HuH-7.5 (cell line): ENCODE results near the gene BFSP1.
A peak's percentile ranks its signal among the peaks of the same experiment; 100 is the strongest.

Experiments used
- DNase-seq: peaks from one replicate; pipeline ENCODE4 v3.0.0; 2011; ENCODE audit warnings: low spot score

Gene BFSP1

DNA sequence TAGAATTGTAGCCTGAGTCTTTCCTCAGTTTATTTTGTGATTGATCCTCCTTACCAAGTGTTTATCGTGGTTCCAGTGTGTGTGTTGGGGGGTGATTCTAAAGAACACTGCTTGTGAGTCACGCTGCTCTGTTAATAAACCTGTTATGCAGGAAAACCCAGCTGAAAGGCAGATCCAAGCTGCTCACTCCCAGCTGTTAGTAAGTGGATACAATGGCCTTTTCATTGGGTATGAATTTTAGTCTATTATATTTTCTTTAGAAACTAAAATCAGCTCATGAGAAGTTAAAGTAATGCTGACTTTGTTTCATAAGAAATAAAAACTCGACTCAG lies 26.5 kb upstream of the BFSP1 start:
- DNase-seq = no peak

DNA sequence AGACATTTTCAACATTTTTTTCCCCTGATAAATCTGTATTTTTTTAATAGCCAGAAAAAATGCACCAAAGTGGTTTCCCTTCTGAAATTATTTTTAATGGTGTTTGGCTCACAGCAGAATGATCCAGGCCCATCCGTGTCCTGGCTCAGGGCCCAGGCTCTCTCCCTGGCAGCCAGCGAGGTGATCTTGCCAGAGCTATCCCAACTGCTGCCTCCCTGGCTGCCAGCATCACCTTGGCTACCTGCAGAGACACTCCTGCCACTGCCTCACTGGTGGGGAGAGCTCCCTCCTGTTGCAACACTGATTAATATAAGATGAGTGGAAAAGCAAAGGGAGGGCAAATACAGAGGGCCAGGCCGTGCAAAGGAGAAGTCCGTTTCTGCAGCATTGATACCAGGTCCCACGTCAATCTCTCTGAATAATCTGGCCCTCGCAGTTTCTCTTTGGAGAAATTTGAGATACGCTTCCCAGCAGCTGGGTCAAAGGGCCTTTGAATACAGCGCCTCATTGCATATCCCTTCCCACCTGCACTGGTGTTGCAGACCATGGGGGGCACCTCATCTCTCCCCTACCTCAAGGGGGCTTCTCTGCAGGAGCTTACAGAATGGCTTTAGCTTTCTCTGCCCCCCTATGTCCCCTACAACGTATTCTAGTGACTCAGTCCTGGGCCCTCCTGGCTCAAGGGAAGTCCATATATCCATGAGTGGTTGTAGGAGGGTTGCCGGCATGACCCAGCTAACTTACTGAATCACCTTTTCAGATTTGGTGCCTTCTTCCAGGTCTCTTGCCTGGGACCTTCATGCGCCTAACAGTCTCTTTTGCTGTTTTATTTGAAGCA lies 25.9 kb upstream of the BFSP1 start:
- DNase-seq = no peak

DNA sequence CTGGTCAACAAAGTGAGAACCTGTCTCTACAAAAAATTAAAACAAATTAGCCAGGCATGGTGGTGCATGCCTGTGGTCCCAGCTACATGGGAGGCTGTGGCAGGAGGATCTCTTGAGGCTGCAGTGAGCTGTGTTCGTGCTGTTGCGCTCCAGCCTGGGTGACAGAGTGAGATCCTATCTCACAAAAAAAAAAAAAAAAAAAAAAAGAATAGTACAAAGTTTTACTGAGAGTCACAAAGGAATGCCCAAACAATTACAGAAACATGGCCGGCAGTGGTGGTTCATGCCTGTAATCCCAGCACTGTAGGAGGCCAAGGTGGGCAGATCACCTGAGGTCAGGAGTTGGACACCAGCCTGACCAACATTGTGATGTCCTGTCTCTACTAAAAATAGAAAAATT lies 23.9 kb upstream of the BFSP1 start:
- no peak for DNase-seq

DNA sequence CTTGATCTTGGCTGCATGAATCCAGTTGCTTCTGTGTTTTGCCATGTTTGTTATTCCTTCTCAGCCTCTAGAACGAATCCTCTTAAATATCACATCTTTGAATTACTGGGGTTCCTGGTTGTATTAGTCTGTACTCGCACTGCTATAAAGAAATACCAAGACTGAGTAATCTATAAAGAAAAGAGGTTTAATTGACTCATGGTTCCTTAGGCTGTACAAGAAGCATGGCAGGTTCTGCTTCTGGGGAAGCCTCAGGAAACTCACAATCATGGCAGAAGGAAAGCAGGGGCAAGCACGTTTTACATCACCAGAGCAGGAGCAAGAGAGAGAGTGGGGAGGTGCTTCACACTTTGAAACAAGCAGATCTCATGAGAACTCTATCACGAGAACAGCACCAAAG lies 18.0 kb upstream of the BFSP1 start:
- no peak for DNase-seq

DNA sequence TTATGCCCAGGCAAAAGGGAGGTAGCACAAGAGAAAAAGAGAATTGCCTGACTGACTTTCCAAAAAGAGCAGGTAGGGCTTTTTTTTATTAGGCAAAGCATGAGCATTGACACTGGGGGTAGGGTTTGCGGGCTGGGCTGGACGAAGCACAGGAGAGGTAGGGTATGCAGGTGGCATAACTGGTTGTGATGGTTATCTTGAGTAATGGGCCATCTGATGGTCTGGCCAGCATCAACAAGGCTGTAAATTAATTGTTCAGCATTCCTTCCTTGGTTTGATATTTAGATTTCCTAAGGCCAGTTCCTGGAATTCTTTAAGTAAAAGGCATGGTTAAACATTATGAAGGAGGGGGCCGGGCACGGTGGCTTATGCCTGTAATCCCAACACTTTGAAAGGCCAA lies 13.9 kb upstream of the BFSP1 start:
- DNase-seq = no peak

DNA sequence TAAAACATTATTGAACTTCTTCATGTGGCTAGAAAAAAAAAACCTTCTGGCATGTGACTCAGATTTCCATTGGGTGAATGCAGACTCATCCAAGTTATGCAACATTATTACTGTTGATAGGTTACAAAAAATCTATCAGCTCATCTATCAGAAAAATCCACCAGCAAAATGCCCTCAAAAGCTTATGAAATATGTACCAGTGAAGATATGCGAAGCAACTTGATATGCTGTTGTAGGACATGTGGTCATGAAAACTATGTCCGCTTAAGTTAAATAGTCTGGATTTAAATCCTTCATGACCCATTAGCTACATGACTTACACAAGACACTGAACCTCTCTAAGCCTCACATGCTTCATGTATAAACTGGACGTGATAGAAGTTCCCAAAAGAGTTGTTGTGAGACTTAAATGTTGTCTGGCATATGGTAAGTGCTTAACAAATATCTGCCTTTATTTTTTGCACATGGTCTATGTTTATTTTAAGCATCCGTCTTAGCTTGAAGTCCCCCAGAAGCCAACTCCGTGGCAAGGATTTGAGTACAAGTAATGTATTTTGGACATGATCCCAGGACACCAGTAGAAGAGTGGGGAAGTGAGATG lies 12.5 kb upstream of the BFSP1 start:
- DNase-seq = no peak

DNA sequence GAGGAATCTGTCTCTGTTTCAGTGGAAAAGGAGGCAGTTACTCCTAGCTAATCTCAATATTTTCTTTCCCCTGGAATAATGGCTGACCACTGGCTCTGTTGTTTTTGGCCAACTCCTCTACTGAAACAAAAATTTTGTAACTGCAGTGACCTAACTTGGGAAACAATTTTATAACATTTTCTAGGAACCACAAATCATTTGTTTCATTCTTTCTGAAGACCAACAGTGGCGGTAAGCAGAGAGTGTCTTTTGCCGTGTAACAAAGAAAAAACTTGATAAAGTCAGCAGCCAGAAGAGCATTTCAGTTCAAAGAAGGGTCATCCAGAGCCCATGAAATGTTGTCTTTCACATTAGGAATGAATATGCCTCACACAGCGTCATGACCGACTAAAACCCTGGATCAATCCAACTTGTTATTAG lies 11.8 kb upstream of the BFSP1 start:
- no peak for DNase-seq

DNA sequence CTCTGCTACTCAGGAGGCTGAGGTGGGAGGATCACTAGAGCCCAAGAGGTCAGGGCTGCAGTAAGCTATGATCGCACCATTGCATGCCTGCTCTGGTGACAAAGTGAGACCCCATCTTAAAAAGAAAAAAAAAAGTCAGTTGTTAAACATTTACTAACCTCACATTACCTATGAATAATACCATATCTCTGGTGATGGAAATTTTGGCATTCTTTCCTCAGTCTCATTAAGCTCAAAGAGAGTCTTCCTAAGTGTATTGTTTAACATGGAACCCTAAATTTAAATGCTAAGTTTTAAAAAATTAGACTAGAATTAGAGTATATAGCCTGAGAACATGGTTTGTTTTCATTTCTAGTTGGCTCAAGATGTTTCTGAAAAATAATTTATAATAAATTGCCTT lies 11.3 kb upstream of the BFSP1 start:
- no peak for DNase-seq

DNA sequence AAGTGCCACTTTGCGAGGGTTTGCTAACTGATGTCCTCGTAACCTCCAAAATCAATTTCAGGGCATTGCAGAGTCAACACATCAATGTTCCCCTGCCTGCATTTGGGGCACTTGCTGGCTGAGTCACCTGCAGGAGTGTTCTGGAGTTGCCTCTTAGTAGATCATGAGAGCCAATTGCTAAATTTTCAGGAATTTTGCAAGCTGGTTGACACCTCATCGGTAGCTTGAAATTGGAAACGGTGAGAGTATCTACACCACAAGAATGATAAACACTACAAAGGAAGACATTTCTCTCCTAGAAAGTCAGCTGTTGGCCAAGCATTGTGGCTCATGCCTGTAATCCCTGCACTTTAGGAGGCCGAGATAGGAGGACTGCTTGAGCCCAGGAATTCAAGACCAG lies 10.8 kb upstream of the BFSP1 start:
- DNase-seq = no peak

DNA sequence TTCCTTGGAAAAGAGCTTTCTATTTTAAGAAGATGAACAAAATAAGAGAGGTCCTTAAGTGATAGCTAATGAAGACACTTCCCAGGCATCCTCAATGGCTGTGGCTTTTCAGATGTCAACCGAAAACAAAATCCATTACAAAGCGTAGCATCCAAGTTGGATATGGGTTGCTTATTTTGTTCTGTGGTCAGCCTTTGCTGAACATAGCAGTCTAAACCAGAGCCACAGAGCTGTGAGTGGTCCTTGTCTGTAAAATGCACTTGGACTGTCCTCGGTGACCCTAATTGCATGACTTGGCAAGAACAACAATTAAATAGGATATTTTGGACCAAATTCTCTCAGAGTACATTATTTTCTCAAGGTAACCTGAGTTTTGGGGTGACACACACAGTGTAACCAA lies 10.4 kb upstream of the BFSP1 start:
- DNase-seq = no peak

DNA sequence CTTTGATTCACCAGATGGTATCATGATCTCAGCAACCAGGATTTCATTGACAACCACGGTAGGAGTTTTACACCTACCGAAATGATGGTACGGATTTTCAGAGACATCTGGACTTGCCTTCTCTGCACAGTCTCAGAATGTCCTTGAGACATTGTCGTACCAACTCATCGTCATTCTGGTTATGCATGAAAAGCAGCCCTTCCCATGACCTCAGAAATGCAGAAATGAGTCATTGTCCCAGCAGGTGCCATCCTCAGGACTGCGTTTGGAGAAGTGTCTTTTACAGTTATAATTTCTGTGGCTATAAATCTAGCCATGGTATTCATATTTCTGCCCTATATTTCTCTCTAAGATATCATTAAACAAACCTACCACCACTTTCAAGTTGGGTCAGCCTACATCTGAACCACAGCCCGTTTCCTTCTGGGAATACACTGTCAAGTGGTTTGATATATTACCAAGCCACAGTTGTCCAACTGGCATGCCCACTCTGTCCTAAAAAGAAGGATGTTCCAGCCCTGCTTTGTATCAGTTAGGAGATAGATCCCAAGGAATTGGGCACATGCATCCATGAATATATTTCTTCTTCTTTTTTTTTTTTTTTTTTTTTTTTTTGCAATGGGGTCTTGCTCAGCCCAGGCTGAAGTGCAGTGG lies 7.5 kb upstream of the BFSP1 start:
- DNase-seq = no peak

DNA sequence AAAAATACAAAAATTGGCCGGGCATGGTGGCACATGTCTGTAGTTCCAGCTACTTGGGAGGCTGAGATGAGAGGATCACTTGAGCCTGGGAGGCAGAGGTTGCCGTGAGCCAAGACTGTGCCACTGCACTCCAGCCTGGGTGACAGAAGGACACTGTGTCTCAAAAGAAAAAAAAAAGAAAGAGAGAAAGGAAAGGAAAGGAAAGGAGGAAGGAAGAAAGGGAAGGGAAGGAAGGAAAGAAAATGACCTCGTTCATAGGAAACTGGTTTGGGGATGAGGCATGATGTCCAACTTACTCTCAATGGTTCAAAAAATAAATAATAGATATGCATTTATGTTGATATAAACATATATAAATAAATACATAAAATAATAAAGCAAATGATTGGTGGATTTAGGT lies 6.8 kb upstream of the BFSP1 start:
- no peak for DNase-seq

DNA sequence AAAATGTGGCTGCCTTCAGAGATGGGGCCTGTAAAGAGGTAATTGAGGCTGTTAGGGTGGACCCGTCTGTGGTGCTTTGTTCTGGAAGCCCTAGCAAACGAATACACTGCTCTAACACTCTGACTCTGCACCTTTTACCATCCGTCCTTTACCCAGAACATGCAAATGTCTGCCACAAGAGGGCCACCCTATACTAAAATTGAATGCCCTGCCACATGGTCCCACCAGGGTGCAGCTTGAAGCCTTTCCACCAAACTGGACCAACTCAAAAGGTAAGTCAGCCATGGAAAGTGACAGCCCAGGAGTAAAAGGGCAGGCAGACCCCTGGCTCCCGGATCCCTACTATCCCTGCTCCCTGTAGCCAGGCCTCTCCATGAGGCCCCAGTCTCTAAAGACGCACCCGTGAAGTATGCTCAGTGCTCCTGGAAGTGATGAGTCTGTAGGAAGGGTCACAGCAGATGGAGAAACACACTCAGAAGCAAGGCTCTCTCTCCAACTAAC lies 5.8 kb upstream of the BFSP1 start:
- peak; percentile 88 for DNase-seq

DNA sequence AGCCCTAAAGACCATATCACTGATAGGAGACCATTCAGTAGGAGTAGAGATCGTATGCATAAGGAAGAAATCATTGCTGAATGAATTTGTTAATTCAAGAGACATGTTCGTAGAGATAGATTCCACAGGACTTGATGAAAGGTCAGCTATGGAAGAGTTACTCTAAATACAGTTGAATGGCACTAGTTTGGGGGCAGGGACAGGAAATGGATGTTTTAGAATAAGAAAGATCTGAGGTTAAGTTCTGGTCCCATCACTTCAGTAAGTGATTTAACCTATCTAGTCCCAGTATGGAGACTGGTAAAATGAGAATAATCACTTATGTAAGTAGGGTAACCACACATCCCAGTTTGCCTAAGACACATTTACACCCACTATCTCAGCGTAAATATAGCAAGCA lies 2.9 kb upstream of the BFSP1 start:
- DNase-seq = no peak

DNA sequence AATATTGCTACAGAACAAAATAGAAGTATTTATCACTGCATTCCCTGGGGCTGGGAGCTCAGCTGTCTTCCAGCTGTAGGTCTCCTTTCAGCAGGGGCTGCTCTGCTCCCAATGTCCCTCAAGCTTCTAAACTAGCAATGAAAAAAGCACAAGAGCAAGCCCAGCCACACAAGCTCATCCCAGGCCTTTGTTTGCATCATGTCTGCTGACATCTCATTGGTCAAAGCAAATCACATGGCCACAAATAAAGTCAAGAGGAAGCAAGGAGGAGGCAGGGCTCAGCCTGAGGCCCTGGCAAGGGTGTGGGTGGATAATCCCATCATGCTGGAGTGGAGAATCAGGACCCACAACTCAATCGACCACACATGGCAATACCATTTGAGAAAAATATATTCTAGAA lies 2.2 kb upstream of the BFSP1 start:
- peak; percentile 61 for DNase-seq

DNA sequence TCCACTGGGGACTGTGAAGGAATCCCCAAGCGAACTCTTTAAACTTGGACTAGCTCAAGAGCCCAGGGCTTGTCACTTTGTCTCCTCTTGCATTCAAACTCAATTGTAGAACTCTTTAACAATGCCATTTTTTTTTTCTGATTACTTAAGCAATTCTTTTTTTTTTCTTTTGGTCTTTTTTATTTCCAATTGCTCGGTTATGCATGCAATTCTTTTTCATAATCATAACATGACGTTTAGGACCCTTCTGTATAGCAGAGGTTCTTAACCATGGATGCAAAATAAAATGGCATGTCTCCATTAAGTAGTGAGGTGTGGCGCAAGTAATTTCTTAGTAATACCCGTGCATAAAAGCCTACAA lies 466 bp upstream of the BFSP1 start:
- no peak for DNase-seq

DNA sequence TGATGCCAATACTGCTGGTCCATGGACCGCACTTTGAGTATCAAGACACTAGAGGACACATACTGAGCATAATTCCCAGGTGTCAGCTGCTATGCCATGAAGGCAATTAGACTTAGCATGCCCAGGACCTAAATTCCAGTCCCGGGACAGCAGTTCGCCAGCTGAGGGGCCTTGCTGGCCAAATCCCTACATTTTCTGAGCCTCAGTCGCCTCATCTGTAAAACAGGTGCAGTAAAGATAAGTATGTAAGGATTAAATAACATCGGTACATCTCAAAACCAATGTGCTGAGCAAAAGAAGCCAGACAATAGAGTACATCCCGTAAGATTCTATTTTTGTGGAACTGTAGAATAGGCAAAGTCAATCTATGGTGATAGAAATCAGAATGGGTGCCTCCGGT lies 1.0 kb downstream of the BFSP1 start:
- DNase-seq = no peak

DNA sequence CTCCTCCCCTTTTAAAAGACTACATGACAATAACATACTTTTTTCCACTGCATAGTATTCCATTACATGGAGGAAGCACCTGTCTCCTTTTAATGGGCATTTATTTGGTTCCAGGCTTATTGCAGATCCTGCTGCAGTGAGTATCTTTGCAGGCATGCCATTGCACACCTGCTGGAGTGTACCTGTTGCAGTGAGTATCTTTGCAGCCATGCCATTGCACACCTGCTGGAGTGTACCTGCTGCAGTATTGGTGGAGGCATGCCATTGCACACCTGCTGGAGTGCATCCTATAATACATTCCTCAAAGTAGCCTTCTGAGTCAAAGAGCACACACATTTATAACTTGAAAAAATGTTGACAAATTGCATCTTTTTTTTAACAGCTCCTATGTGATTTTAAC lies 1.6 kb downstream of the BFSP1 start:
- DNase-seq = no peak

DNA sequence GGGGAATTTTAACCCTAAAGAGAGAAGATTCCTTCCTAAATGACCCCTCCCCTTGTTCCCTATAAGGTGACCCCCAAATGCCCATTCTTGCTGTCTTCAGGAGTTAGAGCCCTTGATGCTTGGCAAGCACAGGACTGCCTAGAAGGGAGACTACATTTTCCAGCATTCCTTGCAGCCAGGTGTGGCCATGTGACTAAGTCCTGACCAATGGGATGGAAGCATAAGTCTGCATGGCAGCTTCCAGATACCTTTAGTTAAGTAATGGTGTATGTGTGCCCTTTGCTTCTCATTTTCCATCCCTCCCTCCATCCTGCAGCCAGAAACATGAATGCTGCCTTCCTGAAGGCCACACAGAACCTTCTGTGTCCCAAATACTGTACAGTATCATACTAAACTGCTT lies 5.5 kb downstream of the BFSP1 start:
- DNase-seq = peak; percentile 60

DNA sequence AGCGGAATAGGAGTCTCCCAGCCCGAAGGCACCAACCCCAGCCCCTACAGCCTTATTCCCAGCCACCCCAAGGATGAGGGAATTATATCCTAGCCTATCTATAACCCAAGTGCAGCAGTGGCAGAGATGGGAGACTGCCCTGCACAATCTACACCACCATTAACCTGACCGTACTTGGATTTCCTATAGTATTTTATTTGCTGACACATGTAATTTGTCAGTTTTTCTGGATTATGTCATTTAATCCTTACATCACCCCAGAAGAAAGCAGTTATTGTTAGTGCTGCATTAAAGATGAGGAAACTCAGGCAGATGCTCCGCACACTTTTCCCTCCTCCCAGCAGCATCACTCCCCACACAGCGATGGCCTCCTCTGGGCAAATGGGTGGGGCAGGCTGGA lies 6.0 kb downstream of the BFSP1 start:
- no peak for DNase-seq

DNA sequence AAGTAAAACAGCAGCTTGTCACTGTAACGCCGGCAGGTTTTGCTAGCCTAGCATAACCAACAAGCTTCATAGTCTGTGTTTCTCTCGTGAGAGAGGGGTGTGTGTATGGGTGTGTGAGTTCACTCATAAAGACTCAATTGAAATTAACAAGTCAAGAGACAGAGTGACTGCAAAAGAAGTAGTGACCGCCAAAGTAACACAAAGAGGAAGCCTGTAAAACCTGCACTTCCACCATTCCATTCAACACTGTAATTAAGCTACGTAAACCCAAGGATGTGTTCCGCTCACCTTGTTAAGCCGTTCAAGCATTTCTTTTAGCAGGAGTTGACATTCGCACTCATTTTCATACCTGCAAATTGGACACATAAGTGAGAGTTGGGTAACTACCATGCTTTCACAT lies 6.6 kb downstream of the BFSP1 start:
- no peak for DNase-seq

DNA sequence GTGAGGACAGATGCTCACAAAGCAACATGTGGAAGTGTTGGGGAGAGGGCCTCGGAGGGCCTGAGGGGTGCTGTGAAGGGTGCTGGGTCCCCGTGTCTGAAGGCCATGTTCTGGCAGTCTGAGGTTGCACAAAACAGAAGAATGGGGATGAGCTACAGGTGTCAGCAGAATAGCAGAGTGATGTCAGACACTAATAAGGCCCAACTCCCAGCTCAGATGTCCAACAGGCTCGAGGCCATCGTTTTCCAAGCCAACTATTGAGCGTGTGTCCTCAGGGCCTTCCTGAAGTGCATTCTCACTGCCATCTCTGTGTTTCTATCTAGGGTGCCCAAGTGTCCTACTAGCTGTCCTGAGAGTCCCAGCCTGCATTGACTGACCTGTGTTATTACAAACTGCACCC lies 7.9 kb downstream of the BFSP1 start:
- no peak for DNase-seq

DNA sequence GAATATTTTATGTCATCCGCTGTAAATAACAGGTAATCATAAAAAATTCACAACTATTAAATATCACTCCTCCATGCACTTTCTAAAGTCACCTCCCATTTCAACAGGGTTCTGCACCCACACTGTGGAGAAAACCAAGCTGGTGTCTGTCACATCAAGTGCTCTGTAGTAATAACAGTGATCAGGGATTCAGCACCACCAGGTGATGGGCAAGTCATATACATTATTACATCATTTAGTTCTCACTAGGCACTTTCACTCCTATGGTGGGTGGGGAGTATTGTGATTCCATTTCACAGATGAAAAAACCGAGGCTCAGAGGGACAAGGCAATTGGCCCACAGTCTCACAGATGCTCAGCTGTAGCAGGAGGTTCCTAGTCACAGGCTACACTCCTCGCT lies 8.7 kb downstream of the BFSP1 start:
- DNase-seq = no peak

DNA sequence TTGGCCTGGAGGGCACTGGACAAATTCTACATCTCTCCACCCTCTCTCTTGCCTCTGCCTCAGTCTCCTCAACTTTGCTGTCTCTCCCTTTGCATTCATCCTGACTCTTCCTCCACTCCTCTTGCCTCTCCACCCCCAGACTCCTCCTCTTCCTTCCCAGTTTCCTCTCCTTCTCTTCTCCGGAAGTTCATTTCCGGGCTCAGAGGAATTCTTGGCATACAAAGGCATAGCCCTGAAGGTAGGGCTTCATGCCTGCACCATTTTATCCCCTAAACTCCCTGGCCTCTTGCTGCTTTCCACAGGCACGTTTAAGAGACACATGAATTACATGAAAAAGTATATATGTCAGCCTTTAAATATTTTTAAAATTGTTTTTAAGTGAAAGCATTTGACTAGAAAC lies 10.6 kb downstream of the BFSP1 start:
- no peak for DNase-seq
